Measurements from ENCODE around the gene GRK2.

GRCh38 chr11:67267188-67268080 is 1.2 kb downstream of the GRK2 start:
- TF ChIP-seq ZFX (CRISPR knock-in tag; IDR thresholded peaks at IDR 0.05) (no peak), ETV5 (CRISPR knock-in tag; IDR thresholded peaks at IDR 0.05; ENCODE audit: low read depth) (peak; percentile 28; the same call in 1 of the 2 replicates), MLLT1 (IDR thresholded peaks at IDR 0.05) (no peak), POLR2A (conservative IDR thresholded peaks at IDR 0.05) (no peak), MEIS2 (IDR thresholded peaks at IDR 0.05; ENCODE audit: partially characterized antibody) (no peak), CTCF (IDR thresholded peaks at IDR 0.05 in 2 of 3, conservative IDR thresholded peaks at IDR 0.05 in 1 of 3; ENCODE audit: insufficient read depth in 2 of 3, low read depth in 1 of 3, low read length in 3 of 3) (no peak), MAX (CRISPR knock-in tag; IDR thresholded peaks at IDR 0.05) (0 out of 2 replicates have a peak, but pooled peaks have one; percentile 8)

Data from K562 (cell line).